ENCODE results near the gene WSB1. TPM values are rescaled to one million over a fixed set of nuclear protein-coding genes. Genes with fewer than 3 reads are reported as not detected.

Gene WSB1
- total and polyA plus RNA-seq, 10 of the 15 experiments (the other 5 are each of a cell fraction or from before 2014, with no cell fraction given): 26.6 to 458 (median 101) TPM

GRCh38 chr17:27352448-27353032 lies 58.6 kb downstream of the WSB1 start (continued):
- TF ChIP-seq, protein P1, sequence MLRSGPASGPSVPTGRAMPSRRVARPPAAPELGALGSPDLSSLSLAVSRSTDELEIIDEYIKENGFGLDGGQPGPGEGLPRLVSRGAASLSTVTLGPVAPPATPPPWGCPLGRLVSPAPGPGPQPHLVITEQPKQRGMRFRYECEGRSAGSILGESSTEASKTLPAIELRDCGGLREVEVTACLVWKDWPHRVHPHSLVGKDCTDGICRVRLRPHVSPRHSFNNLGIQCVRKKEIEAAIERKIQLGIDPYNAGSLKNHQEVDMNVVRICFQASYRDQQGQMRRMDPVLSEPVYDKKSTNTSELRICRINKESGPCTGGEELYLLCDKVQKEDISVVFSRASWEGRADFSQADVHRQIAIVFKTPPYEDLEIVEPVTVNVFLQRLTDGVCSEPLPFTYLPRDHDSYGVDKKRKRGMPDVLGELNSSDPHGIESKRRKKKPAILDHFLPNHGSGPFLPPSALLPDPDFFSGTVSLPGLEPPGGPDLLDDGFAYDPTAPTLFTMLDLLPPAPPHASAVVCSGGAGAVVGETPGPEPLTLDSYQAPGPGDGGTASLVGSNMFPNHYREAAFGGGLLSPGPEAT (IDR thresholded peaks at IDR 0.05; ENCODE audit: low read depth): no peak
- no peak for TF ChIP-seq FOS (IDR thresholded peaks at IDR 0.05; ENCODE audit: borderline replicate concordance, extremely low read depth, insufficient read length)

DNA sequence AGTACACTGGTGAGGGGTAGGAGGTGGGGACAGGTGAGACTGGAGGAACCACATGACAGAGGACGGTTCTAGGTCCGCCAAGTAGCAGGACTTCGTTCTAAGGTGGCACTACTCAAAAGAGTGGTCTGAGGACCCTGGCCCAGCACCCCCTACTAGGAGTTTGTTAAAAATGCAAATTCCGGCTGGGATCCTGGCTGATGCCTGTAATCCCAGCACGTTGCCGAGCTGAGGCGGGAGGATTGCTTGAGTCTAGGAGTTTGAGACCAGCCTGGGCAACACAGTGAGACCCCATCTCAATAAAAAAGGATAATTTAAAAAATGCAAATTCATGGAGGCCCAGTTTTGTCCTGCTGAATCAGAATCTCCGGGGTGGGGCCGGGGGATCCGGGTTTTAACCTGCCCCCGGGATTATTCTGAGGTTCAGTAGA lies 59.1 kb downstream of the WSB1 start:
- in situ Hi-C loops (cut with MboI): loop anchor here (5.0 to 10.0 kb wide), 4 partner anchors 104 to 282 kb away; partner anchors contain the start of genes KSR1 and LGALS9
- no peak for FAIRE-seq
- 42% methylated on average over 11 of the region's 11 CpGs for WGBS (ENCODE audit: insufficient coverage, insufficient replicate concordance, low lambda C conversion rate, missing lambda C conversion rate)

More for the DNA sequence above, 59.1 kb downstream of the WSB1 start:
- peak overlapping the region; percentile 73 for H3K4me3 ChIP-seq
- no peaks in the 10 kb centered on the region for H3K27me3 ChIP-seq (replicated peaks in 1 of 2; ENCODE audit: control insufficient read depth in 2 of 2, insufficient read depth in 2 of 2, low read length in 1 of 2)
- no peaks in the 10 kb centered on the region for H4K20me1 ChIP-seq (ENCODE audit: control insufficient read depth, insufficient read depth)
- peak overlapping the region; percentile 83 for H3K9ac ChIP-seq (ENCODE audit: control insufficient read depth, insufficient read depth, low read length)
- intact Hi-C loops (cut with micrococcal nuclease; ENCODE audit: unreplicated experiment): loop anchor here (1.0 to 10.0 kb wide), 6 partner anchors 20 to 299 kb away; partner anchors contain the start of gene KSR1
- DNase-seq (ENCODE audit: low read depth, low spot score) (no peak), ATAC-seq (no peak)
- H3K36me3 ChIP-seq (ENCODE audit: control insufficient read depth in 2 of 2, insufficient read depth in 2 of 2, low read length in 1 of 2): no peaks in the 10 kb centered on the region
- POLR2A ChIA-PET: no interaction called here
- BruUV-seq (replicated peaks): TSS peak; percentile 93
- peaks cover 11% of the 10 kb centered on the region for H3K4me1 ChIP-seq (ENCODE audit: control insufficient read depth, insufficient read depth, low read length)
- no peaks in the 10 kb centered on the region for H3K79me2 ChIP-seq (ENCODE audit: control insufficient read depth, insufficient read depth, low read length)
- CTCF ChIA-PET: interaction anchor here (1.0 to 6.6 kb wide), 10 partner anchors 20 to 299 kb away, joined by 3 to 106 read pairs (median 10); partner anchors contain the start of gene WSB1
- peak overlapping the region; percentile 72 for H2AFZ ChIP-seq (ENCODE audit: control insufficient read depth, low read depth, low read length)
- H3K4me2 ChIP-seq (ENCODE audit: control insufficient read depth, insufficient read depth): peak overlapping the region; percentile 85
- peak overlapping the region; percentile 70 for H3K27ac ChIP-seq (ENCODE audit: control insufficient read depth, insufficient read depth)
- TF ChIP-seq, protein P2, sequence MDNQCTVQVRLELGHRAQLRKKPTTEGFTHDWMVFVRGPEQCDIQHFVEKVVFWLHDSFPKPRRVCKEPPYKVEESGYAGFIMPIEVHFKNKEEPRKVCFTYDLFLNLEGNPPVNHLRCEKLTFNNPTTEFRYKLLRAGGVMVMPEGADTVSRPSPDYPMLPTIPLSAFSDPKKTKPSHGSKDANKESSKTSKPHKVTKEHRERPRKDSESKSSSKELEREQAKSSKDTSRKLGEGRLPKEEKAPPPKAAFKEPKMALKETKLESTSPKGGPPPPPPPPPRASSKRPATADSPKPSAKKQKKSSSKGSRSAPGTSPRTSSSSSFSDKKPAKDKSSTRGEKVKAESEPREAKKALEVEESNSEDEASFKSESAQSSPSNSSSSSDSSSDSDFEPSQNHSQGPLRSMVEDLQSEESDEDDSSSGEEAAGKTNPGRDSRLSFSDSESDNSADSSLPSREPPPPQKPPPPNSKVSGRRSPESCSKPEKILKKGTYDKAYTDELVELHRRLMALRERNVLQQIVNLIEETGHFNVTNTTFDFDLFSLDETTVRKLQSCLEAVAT (IDR thresholded peaks at IDR 0.05): peak; percentile 66
- TF ChIP-seq CHD1 (IDR thresholded peaks at IDR 0.05; ENCODE audit: low read depth, low read length): no peak
- RAD21 ChIA-PET (ENCODE audit: unreplicated experiment): interaction anchor here (0.9 to 2.8 kb wide), 9 partner anchors 20 to 250 kb away, joined by 3 to 25 read pairs (median 4); no protein-coding TSS in a partner anchor
- no peaks in the 10 kb centered on the region for H3K9me3 ChIP-seq (replicated peaks; ENCODE audit: control insufficient read depth, insufficient read depth, low read length)
- SMC1A ChIA-PET (ENCODE audit: uncharacterized antibody, unreplicated experiment): interaction anchor here (0.9 to 1.6 kb wide), 5 partner anchors 115 to 302 kb away, joined by 3 to 22 read pairs (median 6); no protein-coding TSS in a partner anchor

Measured in GM12878 (cell line).